GM21367 (cell line): Measurements from ENCODE around the gene EME1.
"Not testable (repeated sequence)": the region's sequence is repeated elsewhere in the genome, so short reads cannot be mapped to it uniquely, and the experiment has no call there.

ENCODE experiments used
- ATAC-seq: cut with Tn5 transposase; IDR thresholded peaks from one replicate; pipeline ENCODE4 v1.9.1; 2021; ENCODE audit not compliant: unreplicated experiment

EME1 gene

GRCh38 chr17:50425682-50426471 lies 52.8 kb downstream of the EME1 start, which contains the start of gene ACSF2:
Gene ACSF2, plus strand, starts transcription at chr17:50426218. Its CDS starts 44 bp downstream, at chr17:50426262.
- ATAC-seq: peak; percentile 49

- no peak for ATAC-seq
These were observed 53.4 kb downstream of the EME1 start for GRCh38 chr17:50426472-50426782.

DNA sequence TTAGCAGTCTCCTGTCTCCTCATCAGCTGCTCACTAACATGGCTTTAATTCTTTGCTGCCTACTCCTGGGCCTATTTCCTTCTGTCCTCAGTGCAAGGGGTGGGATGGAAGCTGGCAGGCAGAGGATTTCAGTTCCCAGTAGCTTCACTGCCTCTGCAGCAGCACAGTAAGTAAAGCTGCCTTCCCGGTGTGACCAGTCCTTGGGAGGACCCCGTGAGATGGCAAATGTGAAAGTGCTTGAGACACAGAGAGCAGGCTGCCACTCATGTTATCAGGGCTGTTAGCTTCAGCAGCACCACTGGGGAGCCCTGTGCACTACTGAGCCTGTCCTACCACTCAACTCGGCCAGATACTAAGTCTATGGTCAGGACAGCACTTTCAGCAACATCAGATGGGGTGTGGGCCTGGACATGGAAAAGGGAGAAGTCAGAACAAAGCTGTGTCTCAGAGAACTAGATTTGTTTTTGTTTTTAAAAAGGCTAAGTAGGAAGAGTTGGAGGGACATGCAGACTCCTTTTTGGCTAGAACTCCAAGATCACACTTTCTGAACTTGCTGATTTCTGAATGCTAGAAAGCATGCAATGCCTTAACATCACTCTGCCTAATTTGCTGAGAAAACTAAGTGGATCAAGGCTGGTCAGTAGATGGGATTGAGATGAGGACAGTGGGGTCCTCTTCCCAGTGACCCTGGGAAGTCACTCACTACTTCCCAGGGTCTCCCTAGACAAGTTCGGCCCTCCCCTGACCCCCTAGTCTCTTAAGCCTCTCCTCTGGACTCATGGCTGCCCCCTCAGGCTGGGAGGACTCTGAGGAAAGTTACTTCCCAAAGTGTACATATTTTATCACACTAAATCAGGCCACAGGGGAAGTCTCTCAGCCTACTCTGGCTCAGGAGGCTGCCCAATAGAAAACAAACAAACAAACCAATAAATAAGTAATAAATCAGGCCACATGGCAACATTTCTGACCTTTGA lies 54.1 kb downstream of the EME1 start:
- ATAC-seq: no peak

DNA sequence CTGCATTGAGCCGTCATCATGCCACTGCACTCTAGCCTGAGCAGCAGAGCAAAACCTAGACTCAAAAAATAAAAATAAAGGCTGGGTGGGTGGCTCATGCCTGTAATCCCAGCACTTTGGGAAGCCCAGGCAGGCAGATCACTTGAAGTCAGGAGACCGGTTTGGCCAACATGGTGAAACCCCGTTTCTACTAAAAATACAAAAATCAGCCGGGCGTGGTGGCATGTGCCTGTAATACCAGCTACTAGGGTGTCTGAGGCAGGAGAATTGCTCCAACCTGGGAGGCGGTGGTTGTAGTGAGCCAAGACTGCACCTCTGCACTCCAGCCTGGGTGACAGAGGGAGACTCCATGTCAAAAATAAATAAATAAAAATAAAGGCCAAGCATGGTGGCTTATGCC lies 55.1 kb downstream of the EME1 start:
- ATAC-seq: not testable (repeated sequence)

DNA sequence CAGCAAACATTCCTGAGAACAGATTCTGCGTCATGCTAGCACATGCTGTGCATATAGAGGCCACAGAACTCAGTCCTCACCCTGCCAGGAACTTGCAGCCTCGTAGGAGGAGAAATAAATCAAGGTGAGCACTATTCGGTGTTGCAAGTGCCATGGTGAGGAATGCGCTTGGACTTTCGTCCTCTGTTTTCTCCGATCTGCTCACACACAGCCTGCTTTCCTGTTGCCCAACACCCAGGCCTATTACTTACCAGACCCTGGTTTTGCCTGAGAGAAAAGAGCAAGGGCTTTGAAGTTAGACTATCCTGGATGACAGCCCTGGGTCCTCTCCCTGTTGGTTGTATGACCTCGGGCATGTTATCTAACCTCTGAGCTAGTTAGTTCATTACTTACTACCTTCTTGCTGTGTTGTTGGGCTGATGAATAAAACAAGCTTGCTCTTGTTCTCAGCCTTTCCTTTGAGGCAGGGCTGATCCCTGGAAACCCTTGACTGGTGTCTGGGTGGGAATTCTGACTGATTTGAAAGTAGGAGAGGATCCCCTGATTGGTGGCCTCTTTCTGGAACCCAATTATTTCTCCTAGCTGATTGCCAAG lies 55.9 kb downstream of the EME1 start:
- ATAC-seq: no peak

DNA sequence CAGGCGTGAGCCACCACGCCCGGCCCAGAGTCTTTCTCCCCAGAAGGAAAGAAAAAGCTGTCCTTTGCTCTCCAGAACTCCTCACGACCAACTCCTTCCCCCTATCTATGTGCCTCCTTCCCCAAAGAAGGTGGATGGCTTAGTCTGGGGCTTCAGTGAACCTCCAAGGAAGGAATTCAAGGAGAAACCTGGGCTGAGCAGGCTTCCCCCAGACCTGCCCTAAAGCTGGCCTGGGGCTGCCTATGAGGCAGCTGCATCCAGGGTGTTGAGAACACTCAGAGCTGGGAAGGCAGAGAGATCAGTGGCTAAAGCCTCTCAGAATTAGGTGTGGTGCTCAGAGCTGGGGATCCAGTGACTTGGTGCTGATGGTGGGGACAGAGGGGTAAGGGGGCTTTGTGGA lies 56.8 kb downstream of the EME1 start:
- no peak for ATAC-seq
